A549 (cell line): ENCODE results near the gene PAPPA2. TPM values are rescaled to one million over a fixed set of nuclear protein-coding genes. Genes with fewer than 3 reads are reported as not detected.

ENCODE experiments used
- ATAC-seq, 2 experiments: fragments of 200-7000 bp in 1 of 2; fragments of >200 bp in 1 of 2; cut with Nextera tagmentation in 1 of 2; cut with Tn5 transposase in 1 of 2; 3 replicates each; pipeline versions ENCODE4 v1.8.0 to v1.9.1; 2018 to 2020; ENCODE audit warnings: mild to moderate bottlenecking in 1 of 2, moderate library complexity in 1 of 2
- CTCF ChIA-PET: fragments of 300-600 bp; sonication (Branson Sonifier 250); formaldehyde crosslinking; extraction: SDS; loops from one replicate; lab custom pipeline; 2021; ENCODE audit warnings: antibody characterized with exemption, inconsistent platforms; lab: Yijun Ruan, JAX
- POLR2A ChIA-PET: fragments of 350-600 bp; formaldehyde crosslinking; extraction: SDS; loops from one replicate; lab custom pipeline; 2021; ENCODE audit warnings: antibody characterized with exemption, inconsistent platforms; lab: Yijun Ruan, JAX
- DNase-seq, 2 experiments: peaks; one replicate each; pipeline versions ENCODE4 v3.0.0 to v3.0.0-alpha.2; 2011 to 2016; ENCODE audit warnings: low read depth in 1 of 2, low spot score in 1 of 2
- FAIRE-seq: peaks from 2 replicates; lab custom pipeline; 2011; peaks lifted over from hg19 to GRCh38; lab: Jason Lieb, UNC
- H3K27ac ChIP-seq, 2 experiments: fragments of >200 bp; sonication (Bioruptor Twin); formaldehyde crosslinking; 3 replicates each; pipeline ENCODE4 v1.5.1; 2016 to 2017
- H3K4me1 ChIP-seq: fragments of >200 bp; sonication (Bioruptor Twin); formaldehyde crosslinking; 3 replicates; pipeline ENCODE4 v1.6.1; 2016
- H3K4me2 ChIP-seq: fragments of >200 bp; sonication (Bioruptor Twin); formaldehyde crosslinking; 3 replicates; pipeline ENCODE4 v1.6.1; 2016
- H3K4me3 ChIP-seq: fragments of >200 bp; sonication (Bioruptor Twin); formaldehyde crosslinking; 3 replicates; pipeline ENCODE4 v1.5.1; 2016
- H3K9me3 ChIP-seq: fragments of >200 bp; sonication (Bioruptor Twin); formaldehyde crosslinking; 3 replicates; pipeline ENCODE4 v1.6.1; 2016
- ATOH8 ChIP-seq: fragments of 250-450 bp; sonication (Bioruptor Pico); IDR thresholded peaks from 2 replicates; pipeline ENCODE4 v1.5.0; 2020; ENCODE audit warnings: low read depth, mild to moderate bottlenecking, moderate library complexity
- CBX8 ChIP-seq: fragments of 200-600 bp; sonication (generic); IDR thresholded peaks from 2 replicates; pipeline ENCODE4 v1.6.1; 2016
- CEBPB ChIP-seq, 2 experiments: fragments of >200 bp in 1 of 2; sonication (Bioruptor Twin) in 1 of 2; formaldehyde crosslinking in 1 of 2; IDR thresholded peaks; 2 replicates each; pipeline ENCODE4 v1.6.1; 2012 to 2016
- CHD2 ChIP-seq: fragments of 150-350 bp; IDR thresholded peaks from 2 replicates; pipeline ENCODE4 v1.6.1; 2014; ENCODE audit warnings: low read length; ENCODE audit not compliant: partially characterized antibody
- CHD4 ChIP-seq: fragments of 200-600 bp; sonication (generic); IDR thresholded peaks from 2 replicates; pipeline ENCODE4 v1.6.1; 2016; ENCODE audit warnings: antibody characterized with exemption, mild to moderate bottlenecking, borderline replicate concordance
- EHF ChIP-seq: fragments of 250-450 bp; sonication (Bioruptor Pico); IDR thresholded peaks from 2 replicates; pipeline ENCODE4 v1.5.0; 2020; ENCODE audit warnings: mild to moderate bottlenecking
- ESRRA ChIP-seq: fragments of 150-350 bp; IDR thresholded peaks from 2 replicates; pipeline ENCODE4 v1.6.1; 2014; ENCODE audit warnings: mild to moderate bottlenecking, low read length, borderline replicate concordance
- FOXS1 ChIP-seq: fragments of 250-450 bp; sonication (Bioruptor Pico); IDR thresholded peaks from 2 replicates; pipeline ENCODE4 v1.5.0; 2020; ENCODE audit warnings: mild to moderate bottlenecking, moderate library complexity
- GATA3 ChIP-seq: IDR thresholded peaks from 2 replicates; pipeline ENCODE4 v1.6.1; 2012; ENCODE audit warnings: borderline replicate concordance
- HDAC2 ChIP-seq: fragments of 200-600 bp; sonication (generic); IDR thresholded peaks from 2 replicates; pipeline ENCODE4 v1.6.1; 2016
- HEYL ChIP-seq: fragments of 250-450 bp; sonication (Bioruptor Pico); IDR thresholded peaks from 2 replicates; pipeline ENCODE4 v1.8.0; 2021; ENCODE audit warnings: mild to moderate bottlenecking, moderate library complexity
- HOXB13 ChIP-seq: fragments of 250-450 bp; sonication (Bioruptor Pico); IDR thresholded peaks from 2 replicates; pipeline ENCODE4 v1.5.0; 2020; ENCODE audit warnings: low read depth, mild to moderate bottlenecking, moderate library complexity
- HOXB5 ChIP-seq: fragments of 250-450 bp; sonication (Bioruptor Pico); IDR thresholded peaks from 2 replicates; pipeline ENCODE4 v1.5.0; 2020; ENCODE audit warnings: mild to moderate bottlenecking, moderate library complexity
- JUN ChIP-seq, 2 experiments: fragments of >200 bp; sonication (Bioruptor Twin); formaldehyde crosslinking; IDR thresholded peaks; 2 replicates in 1 of 2; 3 replicates in 1 of 2; pipeline ENCODE4 v1.6.1; 2016 to 2017
- KDM1A ChIP-seq: fragments of 200-600 bp; sonication (generic); IDR thresholded peaks from 2 replicates; pipeline ENCODE4 v1.6.1; 2016; ENCODE audit warnings: low read depth, mild to moderate bottlenecking
- NFE2L2 ChIP-seq: fragments of 150-350 bp; conservative IDR thresholded peaks from 2 replicates; pipeline ENCODE4 v1.6.1; 2014; ENCODE audit warnings: low read length
- NR3C1 ChIP-seq: fragments of >200 bp; sonication (Bioruptor Twin); formaldehyde crosslinking; IDR thresholded peaks from 3 replicates; pipeline ENCODE4 v1.6.1; 2017
- PBX3 ChIP-seq: IDR thresholded peaks from 2 replicates; pipeline ENCODE4 v1.6.1; 2012
- PHF8 ChIP-seq: fragments of 200-600 bp; sonication (generic); IDR thresholded peaks from 2 replicates; pipeline ENCODE4 v1.6.1; 2016; ENCODE audit warnings: low read depth, mild to moderate bottlenecking, antibody characterized with exemption, moderate library complexity, borderline replicate concordance
- POLR2A ChIP-seq: IDR thresholded peaks from 2 replicates; pipeline ENCODE4 v1.6.1; 2012; ENCODE audit warnings: mild to moderate bottlenecking, low read length
- POLR2AphosphoS2 ChIP-seq: conservative IDR thresholded peaks from 2 replicates; pipeline ENCODE4 v1.6.1; 2012; ENCODE audit warnings: low read length, improper control_type of control experiment, inconsistent platforms
- RAD21 ChIP-seq, 2 experiments: fragments of >200 bp in 1 of 2; sonication (Bioruptor Twin) in 1 of 2; formaldehyde crosslinking in 1 of 2; IDR thresholded peaks in 1 of 2; conservative IDR thresholded peaks in 1 of 2; 2 replicates in 1 of 2; 3 replicates in 1 of 2; pipeline ENCODE4 v1.6.1; 2012 to 2018; ENCODE audit warnings: inconsistent platforms in 1 of 2
- RARB ChIP-seq: fragments of 250-450 bp; sonication (Bioruptor Pico); IDR thresholded peaks from 2 replicates; pipeline ENCODE4 v1.8.0; 2021; ENCODE audit warnings: mild to moderate bottlenecking, moderate library complexity
- RCOR1 ChIP-seq: fragments of 150-350 bp; IDR thresholded peaks from 2 replicates; pipeline ENCODE4 v1.6.1; 2014; ENCODE audit warnings: antibody characterized with exemption, low read length, low read depth
- RFX5 ChIP-seq: fragments of 450-650 bp; IDR thresholded peaks from 2 replicates; pipeline ENCODE4 v1.7.1; 2014; ENCODE audit warnings: antibody characterized with exemption, mild to moderate bottlenecking, moderate library complexity
- SREBF2 ChIP-seq: fragments of 450-650 bp; IDR thresholded peaks from 2 replicates; pipeline ENCODE4 v1.6.1; 2014; ENCODE audit warnings: mild to moderate bottlenecking, moderate library complexity
- ZFP36 ChIP-seq: fragments of 450-650 bp; IDR thresholded peaks from 2 replicates; pipeline ENCODE4 v1.6.1; 2014; ENCODE audit warnings: borderline replicate concordance; ENCODE audit not compliant: partially characterized antibody
- ZNF302 ChIP-seq: fragments of 250-450 bp; sonication (Bioruptor Pico); IDR thresholded peaks from 2 replicates; pipeline ENCODE4 v1.9.0; 2021; ENCODE audit warnings: inconsistent platforms, mild to moderate bottlenecking, moderate library complexity
- WGBS: methylation state at CpG from one replicate; pipeline ENCODE4 v1.1.6; 2017; ENCODE audit errors: missing lambda C conversion rate; 5-methylcytosine and 5-hydroxymethylcytosine counted together
- polyA plus RNA-seq, 4 experiments: library from polyadenylated mRNA; depleted of rRNA in 3 of 4; stranded (reverse); fragments of >200 nt; fragmentation: RNase III in 1 of 4; extraction: RNeasy Plus Mini Kit Qiagen cat#74134 plus additional on column Dnase treatment in 1 of 4; gene quantifications; 2 replicates in 3 of 4; 3 replicates in 1 of 4; pipeline ENCODE4 v1.2.3, GENCODE V29; 2011 to 2017
- TF ChIP-seq, protein P1 (sequence below): IDR thresholded peaks from 2 replicates; pipeline ENCODE4 v1.6.1; 2012; ENCODE audit warnings: low read depth, borderline replicate concordance
- TF ChIP-seq, protein P2 (sequence below): fragments of >200 bp; sonication (Bioruptor Twin); formaldehyde crosslinking; IDR thresholded peaks from 2 replicates; pipeline ENCODE4 v1.6.1; 2016

PAPPA2 gene
- polyA plus RNA-seq, 2 of the 4 experiments (the other 2 are of a cell fraction): 0.03 to 0.72 TPM

DNA sequence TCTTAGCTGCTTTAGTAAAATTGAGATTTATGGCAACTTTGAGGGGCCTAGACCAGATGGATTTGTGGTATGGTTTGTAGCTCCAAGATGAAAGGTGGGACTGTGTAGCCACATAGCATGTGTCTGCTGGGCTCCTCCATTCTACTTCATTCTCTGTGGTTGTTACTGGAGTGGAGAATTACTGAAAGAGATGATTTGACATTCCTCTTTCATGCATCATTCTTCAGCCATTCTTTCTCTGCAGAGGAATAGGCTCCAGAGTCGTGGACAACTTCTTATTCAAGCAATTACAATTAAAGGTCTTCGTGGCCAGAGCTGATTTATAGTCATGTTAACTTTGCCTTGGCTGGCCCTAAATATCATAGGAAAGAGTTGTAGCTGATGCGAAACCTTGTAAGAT, 328.9 kb downstream of the PAPPA2 start:
- no peaks in the 10 kb centered on the region for H3K9me3 ChIP-seq
- DNase-seq (no peak), ATAC-seq (no peak), FAIRE-seq (no peak)
- POLR2A ChIA-PET: no interaction called here
- H3K4me2 ChIP-seq: no peak overlapping the region
- 20% methylated on average over 3 of the region's 3 CpGs for WGBS
- CTCF ChIA-PET: interaction anchor here (0.6 to 1.9 kb wide), 4 partner anchors 10 to 1491 kb away, joined by 3 to 9 read pairs (median 3); no protein-coding TSS in a partner anchor
- no peak overlapping the region for H3K4me3 ChIP-seq
- TF ChIP-seq CHD2: no peak
- TF ChIP-seq RAD21 (conservative IDR thresholded peaks at IDR 0.05 in 1 of 2, IDR thresholded peaks at IDR 0.05 in 1 of 2): no peak
- TF ChIP-seq HEYL (CRISPR knock-in tag): no peak
- TF ChIP-seq RARB (CRISPR knock-in tag): no peak
- H3K4me1 ChIP-seq: no peaks in the 10 kb centered on the region
- H3K27ac ChIP-seq: no peak overlapping the region

DNA sequence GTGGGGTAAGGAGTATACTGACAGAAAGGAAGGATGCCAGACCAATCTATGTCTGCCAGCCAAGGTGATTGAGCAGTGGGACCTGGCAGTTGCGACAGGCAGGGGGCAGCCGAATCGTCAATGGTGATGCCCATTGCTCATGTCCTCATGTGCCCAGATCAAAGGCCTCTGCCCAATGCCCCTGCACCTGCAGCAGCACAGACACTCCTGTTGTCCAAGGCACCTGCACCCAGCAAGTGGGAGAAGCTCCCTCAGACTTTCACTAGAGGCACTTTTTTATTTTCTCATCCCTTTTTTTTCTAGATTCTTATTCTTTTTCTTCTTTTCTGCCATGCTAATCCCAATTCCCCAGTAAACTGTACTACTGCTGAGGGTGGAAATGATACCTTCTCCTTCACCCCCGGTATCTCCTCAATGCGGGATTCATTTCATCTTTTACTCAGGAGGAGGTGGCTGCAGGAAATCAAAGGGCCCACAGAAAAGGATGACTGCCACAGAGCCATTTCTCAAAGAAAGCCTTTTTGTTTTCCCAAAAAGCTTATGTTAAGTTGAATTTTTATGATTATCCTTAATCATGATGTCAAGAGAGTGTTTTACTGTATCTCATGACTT, 332.0 kb downstream of the PAPPA2 start:
- FAIRE-seq (no peak), DNase-seq (no peak), ATAC-seq (no peak)
- Histone ChIP-seq H3K9me3 (no peaks in the 10 kb centered on the region), H3K4me1 (no peaks in the 10 kb centered on the region), H3K4me2 (no peak overlapping the region), H3K4me3 (no peak overlapping the region), H3K27ac (no peak overlapping the region)
- CTCF ChIA-PET: no interaction called here
- POLR2A ChIA-PET: no interaction called here
- no peak for TF ChIP-seq HOXB5
- no peak for TF ChIP-seq NR3C1
- TF ChIP-seq KDM1A: no peak
- TF ChIP-seq CEBPB (IDR thresholded peaks at IDR 0.05): no peak
- no peak for TF ChIP-seq PHF8
- TF ChIP-seq ZNF302 (CRISPR knock-in tag): no peak
- TF ChIP-seq POLR2A: no peak
- TF ChIP-seq HDAC2: no peak
- no peak for TF ChIP-seq CHD4
- no peak for TF ChIP-seq PBX3
- TF ChIP-seq RARB (CRISPR knock-in tag): no peak
- TF ChIP-seq POLR2AphosphoS2: no peak
- TF ChIP-seq HOXB13 (CRISPR knock-in tag): no peak
- no peak for TF ChIP-seq ESRRA
- 41% methylated on average over 5 of the region's 5 CpGs for WGBS

DNA sequence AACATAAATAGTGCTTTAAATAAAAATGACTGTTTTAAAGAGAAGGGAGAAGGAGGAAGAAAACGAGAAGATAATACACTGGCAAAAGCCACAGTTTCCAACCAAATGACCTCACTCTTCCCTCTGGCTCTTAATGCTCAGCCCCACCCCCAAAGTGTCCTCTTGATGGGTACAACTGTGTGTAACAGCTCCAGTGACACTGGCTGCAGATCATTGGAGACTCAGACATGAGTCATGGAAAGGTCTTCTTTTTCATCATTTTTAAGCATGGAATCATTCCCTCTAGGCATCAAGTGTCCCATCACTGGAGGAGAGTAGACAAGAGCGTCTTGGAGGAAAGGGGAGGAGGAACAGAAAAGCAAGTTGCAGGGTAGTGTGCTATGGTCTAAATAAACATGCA, 333.0 kb downstream of the PAPPA2 start:
- DNase-seq (no peak), FAIRE-seq (no peak), ATAC-seq (no peak)
- ChIA-PET POLR2A (no interaction called here), CTCF (no interaction called here)
- H3K4me3 ChIP-seq: no peak overlapping the region
- 4% methylated on average over 2 of the region's 2 CpGs for WGBS
- TF ChIP-seq ATOH8 (CRISPR knock-in tag) (no peak), JUN (IDR thresholded peaks at IDR 0.05) (no peak), RFX5 (no peak), RCOR1 (no peak)
- H3K4me2 ChIP-seq: no peak overlapping the region
- H3K4me1 ChIP-seq: no peaks in the 10 kb centered on the region
- H3K27ac ChIP-seq: no peak overlapping the region
- H3K9me3 ChIP-seq: no peaks in the 10 kb centered on the region

DNA sequence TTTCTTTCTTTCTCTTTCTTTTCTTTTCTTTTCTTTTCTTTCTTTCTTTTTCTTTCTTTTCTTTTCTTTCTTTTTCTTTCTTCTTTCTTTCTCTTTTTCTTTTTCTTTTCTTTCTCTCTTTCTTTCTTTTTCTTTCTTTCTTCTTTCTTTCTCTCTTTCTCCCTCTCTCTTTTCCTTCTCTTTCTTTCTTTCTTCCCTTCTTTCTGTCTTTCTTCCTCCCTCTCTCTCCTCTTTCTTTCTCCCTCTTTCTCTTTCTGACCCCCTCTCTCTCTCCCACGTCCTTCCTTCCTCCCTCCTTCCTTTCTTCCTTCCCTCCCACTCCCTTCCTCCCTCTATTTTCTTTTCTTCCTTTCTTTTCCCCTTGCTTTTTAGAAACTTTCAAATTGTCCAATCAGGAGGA, 333.6 kb downstream of the PAPPA2 start:
- no peak for TF ChIP-seq EHF (CRISPR knock-in tag)
- TF ChIP-seq GATA3: no peak
- TF ChIP-seq, protein P1, sequence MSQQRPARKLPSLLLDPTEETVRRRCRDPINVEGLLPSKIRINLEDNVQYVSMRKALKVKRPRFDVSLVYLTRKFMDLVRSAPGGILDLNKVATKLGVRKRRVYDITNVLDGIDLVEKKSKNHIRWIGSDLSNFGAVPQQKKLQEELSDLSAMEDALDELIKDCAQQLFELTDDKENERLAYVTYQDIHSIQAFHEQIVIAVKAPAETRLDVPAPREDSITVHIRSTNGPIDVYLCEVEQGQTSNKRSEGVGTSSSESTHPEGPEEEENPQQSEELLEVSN: no peak
- no peak for TF ChIP-seq ZFP36
- TF ChIP-seq CBX8: no peak
- TF ChIP-seq, protein P2, sequence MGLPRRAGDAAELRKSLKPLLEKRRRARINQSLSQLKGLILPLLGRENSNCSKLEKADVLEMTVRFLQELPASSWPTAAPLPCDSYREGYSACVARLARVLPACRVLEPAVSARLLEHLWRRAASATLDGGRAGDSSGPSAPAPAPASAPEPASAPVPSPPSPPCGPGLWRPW: no peak
- TF ChIP-seq FOXS1 (CRISPR knock-in tag): no peak
- no peak for TF ChIP-seq NFE2L2
- no peak for TF ChIP-seq ATOH8 (CRISPR knock-in tag)
- TF ChIP-seq SREBF2: no peak
- no peak for DNase-seq
- CTCF ChIA-PET: no interaction called here
- no peak for ATAC-seq
- H3K4me2 ChIP-seq: no peak overlapping the region
- POLR2A ChIA-PET: no interaction called here
- WGBS: 7% methylated on average over 1 of the region's 1 CpG
- FAIRE-seq: no peak
- no peak overlapping the region for H3K27ac ChIP-seq
- H3K4me3 ChIP-seq: no peak overlapping the region
- no peaks in the 10 kb centered on the region for H3K9me3 ChIP-seq
- no peaks in the 10 kb centered on the region for H3K4me1 ChIP-seq
